Uterus (tissue), 2 donors: ENCODE data around the gene CDKAL1.

Source experiments
- CTCF ChIP-seq, 4 experiments: fragments of 200-600 bp in 2 of 4; fragments of 450-650 bp in 2 of 4; sonication (generic) in 2 of 4; IDR thresholded peaks; one replicate each; pipeline ENCODE4 v1.5.1; 2016 to 2019; ENCODE audit warnings: antibody characterized with exemption in 4 of 4, mild to moderate bottlenecking in 2 of 4, moderate library complexity in 1 of 4
- POLR2A ChIP-seq, 2 donors: fragments of 450-650 bp; IDR thresholded peaks; one replicate each; pipeline ENCODE4 v1.6.1; 2016; ENCODE audit warnings: antibody characterized with exemption in 2 of 2, mild to moderate bottlenecking in 1 of 2, moderate library complexity in 1 of 2

DNA sequence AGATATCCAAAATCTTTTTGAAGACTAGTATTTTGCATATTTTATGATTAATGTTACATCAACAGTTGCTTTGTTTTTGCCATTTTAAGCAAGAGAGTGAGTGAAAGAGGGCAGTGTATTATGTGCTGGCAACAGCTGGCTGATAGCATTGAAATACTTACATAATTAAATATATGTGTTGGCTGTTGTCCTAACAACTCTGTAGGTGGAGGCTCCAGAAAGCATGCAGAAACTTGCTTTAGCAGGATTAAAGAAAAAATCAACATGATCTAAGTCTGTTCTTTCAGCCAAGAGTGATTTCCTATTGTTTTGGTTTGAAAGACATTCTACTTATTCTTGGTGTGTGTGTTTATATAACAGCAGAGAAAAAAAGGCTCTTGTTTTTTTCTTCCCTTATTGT is 127.5 kb downstream of the CDKAL1 start:
- no peak for TF ChIP-seq CTCF (IDR thresholded peaks at IDR 0.05)
- TF ChIP-seq POLR2A (IDR thresholded peaks at IDR 0.05) = no peak
